Activated gamma-delta T cell (primary cell): ENCODE results near the gene WDR73.

Experiments
- DNase-seq: peaks from one replicate; lab custom pipeline; 2025; lab: John Stamatoyannopoulos, UW

WDR73 gene

DNA sequence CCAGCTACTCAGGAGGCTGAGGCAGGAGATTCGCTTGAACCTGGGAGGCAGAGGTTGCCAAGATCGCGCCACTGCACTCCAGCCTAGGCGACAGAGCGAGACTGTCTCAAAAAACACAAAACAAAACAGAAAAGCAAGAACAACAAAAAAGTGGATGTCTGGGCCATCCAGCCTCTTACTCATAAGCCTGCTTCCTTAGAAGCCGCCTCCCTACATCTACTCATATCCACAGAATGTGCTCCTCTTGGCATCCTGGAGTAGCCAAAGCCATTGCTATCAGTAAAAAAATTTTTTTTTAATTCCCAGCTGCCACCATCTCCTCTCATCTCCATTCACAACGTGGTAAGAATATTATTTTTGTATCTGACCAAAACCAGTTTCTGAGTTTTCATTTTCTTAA is 42.5 kb downstream of the WDR73 start:
- no peak for DNase-seq

DNA sequence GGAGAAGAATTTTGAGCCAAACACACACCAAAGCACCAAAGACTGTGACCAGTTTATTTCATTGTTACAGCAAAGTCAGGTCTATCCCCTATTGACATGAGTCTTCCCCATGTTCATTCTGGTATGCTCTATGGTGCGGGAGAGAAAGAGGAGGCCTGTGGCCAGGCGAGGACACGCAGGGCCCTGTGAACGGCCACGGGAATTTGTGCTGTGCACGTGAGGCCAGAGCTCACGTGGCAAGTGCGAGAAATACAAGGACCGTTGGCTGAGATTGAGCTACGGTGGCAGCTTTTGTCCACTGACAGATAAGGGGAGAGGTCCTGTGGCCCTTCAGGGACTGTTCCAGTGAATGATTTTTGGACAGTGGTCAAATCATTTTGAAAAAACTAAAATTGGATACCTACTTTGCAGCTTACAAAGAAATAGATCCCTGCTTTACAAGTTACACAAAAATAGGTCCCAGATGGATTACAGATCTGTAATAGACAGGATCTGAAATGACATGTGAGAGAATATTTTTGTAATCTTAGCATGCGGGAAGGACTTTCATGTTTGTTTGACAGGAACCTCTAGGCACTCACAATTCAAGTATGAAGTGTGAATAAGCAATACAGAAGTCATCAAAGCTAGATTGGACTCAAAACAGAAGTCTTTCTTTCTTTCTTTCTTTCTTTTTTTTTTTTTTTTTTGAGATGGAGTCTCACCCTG is 44.1 kb downstream of the WDR73 start:
- DNase-seq: no peak

DNA sequence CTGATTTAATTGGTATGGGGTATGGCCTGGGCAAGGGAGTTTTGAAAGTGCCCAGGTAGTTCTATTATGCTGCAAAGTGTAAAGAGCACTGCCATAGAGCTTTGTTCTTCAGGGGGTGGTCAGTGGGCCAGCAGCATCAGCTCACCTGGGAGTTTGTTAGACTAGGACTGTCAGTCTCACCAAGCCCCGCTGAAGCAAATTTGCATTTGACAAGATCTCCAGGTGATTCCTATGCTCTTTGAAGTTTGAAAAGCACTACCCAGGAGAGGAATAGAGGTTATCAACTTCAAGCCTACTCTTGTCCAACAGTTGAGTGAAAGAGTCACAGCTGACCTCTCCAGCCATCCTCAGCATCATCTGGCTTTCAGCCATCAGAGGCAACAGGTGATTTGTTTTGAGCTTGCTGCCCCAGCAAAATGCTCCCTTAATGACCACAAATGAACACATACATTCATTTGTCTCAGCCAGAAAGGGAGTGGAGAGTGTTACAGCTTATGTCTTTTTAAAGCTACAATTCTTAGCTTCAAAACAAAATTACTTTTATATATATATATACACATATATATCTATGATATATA is 45.3 kb downstream of the WDR73 start:
- DNase-seq: no peak

DNA sequence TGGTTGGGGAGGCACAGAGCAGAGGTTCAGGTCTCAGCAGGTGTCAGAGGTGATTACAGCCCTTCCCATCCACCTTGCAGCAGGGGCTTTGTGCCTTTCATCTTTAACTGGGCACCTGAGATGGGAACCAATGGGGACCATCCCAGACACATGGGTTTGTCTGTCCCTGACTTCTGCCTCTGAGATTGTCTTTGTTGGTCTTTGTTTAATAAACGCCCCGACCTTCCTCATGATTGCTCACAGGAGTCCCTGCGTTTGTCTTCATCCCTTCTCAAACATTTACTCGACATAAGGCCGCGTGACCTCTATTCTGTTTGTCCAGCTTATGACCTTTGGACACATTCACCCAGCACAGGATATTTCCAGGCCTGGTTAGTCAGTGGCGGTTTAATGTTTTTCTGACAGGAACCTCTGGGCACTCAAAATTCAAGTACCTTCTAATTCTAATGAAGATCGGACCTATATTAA is 47.4 kb downstream of the WDR73 start:
- no peak for DNase-seq

- DNase-seq: no peak
Observed at GRCh38 chr15:84605554-84605882, 48.6 kb downstream of the WDR73 start.

DNA sequence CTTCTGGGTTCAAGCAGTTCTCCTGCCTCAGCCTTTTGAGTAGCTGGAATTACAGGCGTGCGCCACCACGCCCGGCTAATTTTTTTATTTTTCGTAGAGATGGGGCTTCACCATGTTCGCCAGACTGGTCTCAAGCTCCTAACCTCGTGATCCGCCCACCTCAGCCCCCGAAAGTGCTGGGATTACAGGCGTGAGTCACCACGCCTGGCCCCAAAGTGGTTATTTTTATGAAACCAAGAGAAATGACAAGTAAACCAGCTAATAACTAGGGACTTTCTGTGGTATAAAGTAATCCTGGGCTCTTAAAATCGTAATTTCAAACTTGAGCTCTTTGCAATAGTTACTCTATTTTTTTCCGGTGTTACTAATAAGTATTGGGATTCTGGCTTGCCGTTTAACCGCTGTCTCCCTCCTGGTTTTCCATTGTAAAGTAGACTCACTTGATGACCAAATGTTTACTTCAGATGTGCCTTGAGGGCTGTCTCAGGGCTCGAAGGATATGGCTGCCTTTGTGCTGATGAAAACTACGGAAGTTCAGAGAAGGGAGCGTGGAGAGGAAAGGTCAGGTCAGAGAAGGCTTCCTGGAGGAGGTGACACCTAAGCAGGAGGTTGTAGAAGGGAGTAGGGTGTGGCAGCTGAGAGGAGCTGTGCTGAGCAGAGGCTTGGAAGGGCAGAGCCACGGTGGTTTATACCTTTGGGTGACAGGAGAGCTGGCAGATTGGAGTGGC is 49.1 kb downstream of the WDR73 start:
- no peak for DNase-seq

GRCh38 chr15:84603630-84604379 is 50.3 kb downstream of the WDR73 start:
- no peak for DNase-seq

GRCh38 chr15:84601555-84601838 is 52.6 kb downstream of the WDR73 start:
- DNase-seq: no peak

DNA sequence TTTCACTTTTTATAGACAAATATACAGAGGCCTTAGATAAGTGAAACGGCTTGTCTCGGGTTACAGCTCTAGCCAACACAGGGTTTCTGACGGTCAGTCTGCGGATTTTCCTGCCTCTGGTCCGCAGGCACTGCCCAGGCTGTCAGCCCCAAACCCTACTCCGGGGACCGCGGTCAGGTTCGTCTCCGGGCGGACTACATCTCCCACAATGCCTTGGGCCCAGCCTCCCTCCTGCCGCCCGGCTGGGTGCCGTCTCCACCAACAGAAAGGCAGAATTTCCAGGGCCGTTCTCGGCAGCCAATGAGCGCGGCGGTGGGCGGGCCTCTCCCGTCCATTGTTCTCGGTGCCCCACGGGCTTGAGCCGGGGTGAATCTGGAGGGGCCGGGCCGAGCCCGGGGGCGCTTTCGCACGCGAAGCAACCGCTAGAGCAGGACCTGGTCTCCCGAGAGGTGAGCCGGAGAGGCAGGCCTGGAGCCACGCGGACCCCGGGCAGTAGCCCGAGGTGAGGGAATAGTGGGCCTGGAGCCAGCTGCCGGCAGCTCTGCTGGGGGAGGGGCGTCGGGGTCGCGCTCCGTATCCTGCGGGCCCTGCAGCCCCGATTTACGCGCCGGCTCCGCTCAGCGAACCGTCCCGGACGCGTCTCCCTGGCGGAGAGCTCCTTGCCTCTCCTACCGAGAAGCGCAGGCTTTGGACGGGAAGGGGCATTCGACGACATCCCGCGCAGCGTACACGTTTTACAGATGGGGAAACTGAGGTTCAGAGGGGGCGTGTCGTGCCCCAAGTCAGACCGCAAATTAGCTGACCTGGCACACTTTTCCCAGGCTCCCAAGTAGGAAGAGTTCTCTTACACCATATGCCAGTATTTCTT is 53.2 kb downstream of the WDR73 start, which contains the start of gene ZSCAN2:
Gene ZSCAN2, plus strand, starts transcription at position 323 of the 868 bp plus-strand sequence. CDS start 2,919 bp downstream, outside the sequence.
- peak; percentile 89 for DNase-seq

GRCh38 chr15:84600331-84600686 is 53.8 kb downstream of the WDR73 start:
- DNase-seq: no peak

- DNase-seq: no peak
Observed at GRCh38 chr15:84599906-84600305, 54.2 kb downstream of the WDR73 start.

DNA sequence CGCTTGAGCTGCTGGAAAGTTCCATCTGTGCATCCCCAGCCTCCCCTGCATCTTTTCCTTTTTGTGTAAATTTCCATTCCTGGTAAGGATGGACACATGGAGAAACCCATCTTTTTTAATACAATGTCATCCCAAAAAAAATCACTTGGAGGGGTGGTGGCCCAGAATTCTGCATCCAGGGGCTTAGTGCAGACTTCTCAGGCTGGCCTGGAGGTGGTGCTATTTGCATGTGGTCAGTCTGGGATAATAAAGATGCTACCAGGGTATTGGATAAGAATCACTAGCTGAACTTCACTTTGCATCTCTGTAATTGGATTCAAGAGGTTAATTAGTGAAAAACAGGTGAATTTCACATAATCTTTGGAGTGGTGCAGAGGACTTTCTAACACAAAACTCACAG is 55.1 kb downstream of the WDR73 start:
- DNase-seq: no peak

DNA sequence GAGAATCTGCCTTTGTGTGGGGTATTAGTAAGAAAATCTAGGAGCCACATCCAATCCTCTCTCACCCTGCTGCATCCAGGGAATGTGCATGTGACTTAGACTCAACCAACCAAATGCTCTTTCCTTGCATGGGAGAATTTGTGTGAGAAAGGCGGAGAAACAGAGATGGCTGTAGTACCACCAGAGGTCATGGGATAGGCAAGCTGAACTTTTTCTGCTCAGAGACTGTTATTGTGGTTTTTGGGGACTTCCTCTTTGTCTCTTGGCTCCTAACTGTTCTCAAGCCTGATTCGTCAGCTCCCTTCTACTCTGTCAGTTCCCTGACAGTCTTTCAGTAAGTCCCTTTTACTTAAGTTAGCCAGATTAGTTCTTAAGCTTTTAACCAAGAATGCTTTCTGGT is 55.8 kb downstream of the WDR73 start:
- no peak for DNase-seq

DNA sequence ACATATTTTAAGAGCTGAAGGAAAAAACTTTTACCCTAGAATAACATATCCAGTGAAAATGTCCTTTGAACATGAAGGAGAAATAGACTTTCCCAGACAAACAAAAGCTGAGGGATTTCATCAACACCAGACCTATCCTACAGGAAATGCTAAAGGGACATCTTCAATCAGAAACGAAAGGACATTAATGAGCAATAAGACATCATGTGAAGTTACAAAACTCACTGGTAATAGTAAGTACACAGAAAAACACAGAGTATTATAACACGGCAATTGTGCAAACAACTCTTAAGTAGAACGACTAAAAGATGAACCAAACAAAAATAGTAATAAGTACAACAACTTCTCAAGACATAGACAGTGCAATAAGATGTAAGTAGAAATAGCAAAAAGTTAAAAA is 56.8 kb downstream of the WDR73 start:
- no peak for DNase-seq

- DNase-seq: no peak
Observed at GRCh38 chr15:84595660-84596059, 58.4 kb downstream of the WDR73 start.

DNA sequence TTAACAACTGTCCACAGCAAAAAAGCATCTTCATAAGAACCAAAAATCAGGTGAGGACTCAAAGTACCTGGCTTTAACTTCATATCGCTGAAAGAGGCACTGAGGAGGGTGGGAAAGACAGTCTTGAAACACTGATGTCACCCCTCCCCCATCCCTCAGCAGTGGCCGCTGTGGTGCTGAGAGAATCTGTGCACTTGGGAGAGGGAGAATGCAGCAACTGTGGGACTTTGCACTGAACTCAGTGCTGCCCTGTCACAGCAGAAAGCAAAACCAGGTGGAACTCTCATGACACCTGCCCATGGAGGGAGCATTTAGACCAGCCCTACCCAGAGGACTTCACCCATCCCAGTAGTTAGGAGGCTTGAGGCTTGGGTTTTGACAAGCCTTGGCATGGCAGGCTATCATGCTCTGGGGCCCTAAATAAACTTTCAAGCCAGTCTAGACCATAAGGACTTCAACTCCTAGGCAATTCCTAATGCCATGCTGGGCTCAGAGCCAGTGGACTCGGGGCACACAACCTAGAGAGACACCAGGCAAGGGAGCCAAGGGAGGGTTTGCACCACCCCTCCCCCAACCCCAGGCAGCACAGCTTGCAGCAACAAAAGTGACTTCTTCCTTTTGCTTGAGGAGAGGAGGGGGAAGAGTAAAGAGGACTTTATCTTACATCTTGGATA is 59.3 kb downstream of the WDR73 start:
- no peak for DNase-seq

- DNase-seq: no peak
Observed at GRCh38 chr15:84591815-84592214, 62.3 kb downstream of the WDR73 start.

- no peak for DNase-seq
Observed at GRCh38 chr15:84590406-84590805, 63.7 kb downstream of the WDR73 start.
